Keratinocyte (primary cell): Measurements from ENCODE around the gene IL17REL. TPM values are rescaled to one million over a fixed set of nuclear protein-coding genes. Genes with fewer than 3 reads are reported as not detected.

Experiments
- DNase-seq: peaks from one replicate; pipeline ENCODE4 v3.0.0-alpha.2; 2011; ENCODE audit warnings: low read depth, missing footprints, low spot score
- FAIRE-seq: peaks from 2 replicates; lab custom pipeline; 2011; peaks lifted over from hg19 to GRCh38; lab: Jason Lieb, UNC
- H2AFZ ChIP-seq: 2 replicates; pipeline ENCODE4 v1.6.0; 2012; ENCODE audit warnings: low read length, control low read depth, inconsistent platforms; ENCODE audit not compliant: control insufficient read depth
- H3K27ac ChIP-seq: 2 replicates; pipeline ENCODE4 v1.5.1; 2011; ENCODE audit warnings: low read length; ENCODE audit not compliant: control insufficient read depth, insufficient read depth
- H3K27me3 ChIP-seq: 3 replicates; pipeline ENCODE4 v1.6.0; 2011; ENCODE audit warnings: low read length; ENCODE audit not compliant: control insufficient read depth, insufficient read depth; ENCODE audit errors: extremely low read depth
- H3K36me3 ChIP-seq, 2 experiments: 2 replicates in 1 of 2; 3 replicates in 1 of 2; pipeline ENCODE4 v1.5.1; 2011; ENCODE audit warnings: low read length in 2 of 2, mild to moderate bottlenecking in 1 of 2; ENCODE audit not compliant: control insufficient read depth in 2 of 2, insufficient read depth in 2 of 2; ENCODE audit errors: extremely low read depth in 1 of 2
- H3K4me1 ChIP-seq: 3 replicates; pipeline ENCODE4 v1.5.1; 2011; ENCODE audit warnings: low read length; ENCODE audit not compliant: control insufficient read depth, insufficient read depth; ENCODE audit errors: extremely low read depth
- H3K4me2 ChIP-seq: 3 replicates; pipeline ENCODE4 v1.6.0; 2011; ENCODE audit warnings: low read depth, low read length; ENCODE audit not compliant: control insufficient read depth, insufficient read depth; ENCODE audit errors: extremely low read depth
- H3K4me3 ChIP-seq, 3 experiments: fragments of 200-600 bp in 1 of 3; sonication (generic) in 1 of 3; 2 replicates in 2 of 3; 3 replicates in 1 of 3; pipeline ENCODE4 v1.5.1; 2011 to 2016; ENCODE audit warnings: low read length in 3 of 3, mild to moderate bottlenecking in 3 of 3, control low read depth in 2 of 3, inconsistent platforms in 1 of 3, low read depth in 1 of 3, mixed read lengths in 1 of 3, mixed run types in 1 of 3, moderate library complexity in 1 of 3; ENCODE audit not compliant: control insufficient read depth in 2 of 3, insufficient read depth in 2 of 3; ENCODE audit errors: extremely low read depth in 1 of 3
- H3K79me2 ChIP-seq: 2 replicates; pipeline ENCODE4 v1.6.0; 2012; ENCODE audit warnings: low read length; ENCODE audit not compliant: control insufficient read depth, insufficient read depth
- H3K9ac ChIP-seq: 3 replicates; pipeline ENCODE4 v1.6.0; 2011; ENCODE audit warnings: low read length; ENCODE audit not compliant: control insufficient read depth, insufficient read depth; ENCODE audit errors: extremely low read depth
- H3K9me1 ChIP-seq: 3 replicates; pipeline ENCODE4 v1.6.0; 2011; ENCODE audit warnings: low read length; ENCODE audit not compliant: control insufficient read depth, insufficient read depth; ENCODE audit errors: extremely low read depth
- H3K9me3 ChIP-seq: 2 replicates; pipeline ENCODE4 v1.5.1; 2012; ENCODE audit warnings: low read depth, low read length; ENCODE audit not compliant: control insufficient read depth
- H4K20me1 ChIP-seq: 3 replicates; pipeline ENCODE4 v1.6.0; 2011; ENCODE audit warnings: low read length; ENCODE audit not compliant: control insufficient read depth, insufficient read depth; ENCODE audit errors: extremely low read depth
- EZH2 ChIP-seq: IDR thresholded peaks from one replicate; pipeline ENCODE4 v1.6.1; 2012; ENCODE audit warnings: inconsistent platforms, mild to moderate bottlenecking, low read length, moderate library complexity
- dilution Hi-C: fragments of 300-500 bp; cut with MboI; formaldehyde crosslinking; loops from one replicate; pipeline ENCODE4 v1.7.0; 2020; ENCODE audit warnings: low sequenced_read_pairs; ENCODE audit not compliant: extremely low pct_ligation_motif_present
- polyA plus RNA-seq, 5 experiments: library from polyadenylated mRNA; depleted of rRNA in 3 of 5; stranded (reverse) in 3 of 5; stranded (forward) in 1 of 5; unstranded in 1 of 5; fragments of >200 nt; gene quantifications; 1 replicate in 1 of 5; 2 replicates in 3 of 5; 3 replicates in 1 of 5; pipeline versions ENCODE4 v1.2.1 to v1.2.3, GENCODE V29; 2011 to 2012; ENCODE audit warnings: missing spikeins in 2 of 5, low read depth in 1 of 5, low replicate concordance in 1 of 5
- TF ChIP-seq, protein P1 (sequence below), 3 experiments: IDR thresholded peaks in 1 of 3; conservative IDR thresholded peaks in 1 of 3; optimal IDR thresholded peaks in 1 of 3; 2 replicates in 2 of 3; 3 replicates in 1 of 3; pipeline versions ENCODE3 to v1.5.1; 2011; ENCODE audit warnings: low read length in 3 of 3, mild to moderate bottlenecking in 3 of 3, moderate library complexity in 2 of 3, control low read depth in 1 of 3, inconsistent platforms in 1 of 3; ENCODE audit not compliant: insufficient read depth in 2 of 3; ENCODE audit errors: extremely low read depth in 1 of 3

Gene IL17REL
- polyA plus RNA-seq, 1 donor (not counting 4 experiments of a cell fraction or from before 2014, with no cell fraction given) = not detected

DNA sequence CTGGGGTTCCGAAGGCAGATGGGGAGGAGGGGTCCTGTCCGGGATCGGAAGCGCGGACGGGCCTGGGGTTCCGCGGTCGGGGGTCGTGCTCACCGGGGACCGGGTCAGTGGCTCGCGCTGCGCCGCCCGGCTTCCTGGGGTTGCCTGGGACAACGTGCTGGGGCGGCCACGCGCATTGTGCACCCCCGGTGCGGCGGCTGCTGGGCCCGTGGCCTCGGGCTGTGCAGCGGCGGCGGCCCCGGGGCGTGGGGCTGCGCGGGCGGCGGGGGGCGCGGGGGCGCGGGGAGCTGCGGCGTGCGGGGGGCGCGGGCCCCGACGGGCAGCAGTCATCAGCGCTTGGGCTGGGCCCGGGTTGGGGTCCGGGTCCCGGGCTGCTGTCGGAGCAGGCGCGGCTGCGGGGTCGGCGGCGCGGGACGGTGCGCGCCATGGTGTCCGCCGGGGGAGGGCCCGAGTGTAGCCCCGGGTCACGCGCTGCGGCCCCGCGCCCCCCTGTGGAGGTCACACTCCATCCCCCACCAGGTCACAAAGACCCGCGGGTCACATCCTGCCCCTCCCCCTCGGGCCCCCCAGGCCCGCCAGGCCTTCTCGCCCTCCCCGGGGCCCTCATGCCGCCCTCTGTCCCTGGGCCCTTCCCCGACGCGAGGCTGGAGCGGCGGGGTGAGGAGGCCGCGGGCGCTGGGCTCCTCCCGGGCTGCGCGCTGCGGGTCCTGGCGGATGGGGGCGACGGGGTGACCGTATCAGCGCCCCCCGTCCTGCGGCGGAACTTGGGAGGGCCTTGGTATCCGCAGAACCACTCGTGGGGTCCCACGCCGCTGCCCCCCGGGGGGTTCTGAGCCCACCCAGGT lies 45.7 kb upstream of the IL17REL start, which contains the start of gene TTLL8:
Gene TTLL8, minus strand, starts transcription at position 238 of the 845 bp plus-strand sequence.
- dilution Hi-C loops = no loop called here
- no peak for TF ChIP-seq EZH2
- TF ChIP-seq, protein P1, sequence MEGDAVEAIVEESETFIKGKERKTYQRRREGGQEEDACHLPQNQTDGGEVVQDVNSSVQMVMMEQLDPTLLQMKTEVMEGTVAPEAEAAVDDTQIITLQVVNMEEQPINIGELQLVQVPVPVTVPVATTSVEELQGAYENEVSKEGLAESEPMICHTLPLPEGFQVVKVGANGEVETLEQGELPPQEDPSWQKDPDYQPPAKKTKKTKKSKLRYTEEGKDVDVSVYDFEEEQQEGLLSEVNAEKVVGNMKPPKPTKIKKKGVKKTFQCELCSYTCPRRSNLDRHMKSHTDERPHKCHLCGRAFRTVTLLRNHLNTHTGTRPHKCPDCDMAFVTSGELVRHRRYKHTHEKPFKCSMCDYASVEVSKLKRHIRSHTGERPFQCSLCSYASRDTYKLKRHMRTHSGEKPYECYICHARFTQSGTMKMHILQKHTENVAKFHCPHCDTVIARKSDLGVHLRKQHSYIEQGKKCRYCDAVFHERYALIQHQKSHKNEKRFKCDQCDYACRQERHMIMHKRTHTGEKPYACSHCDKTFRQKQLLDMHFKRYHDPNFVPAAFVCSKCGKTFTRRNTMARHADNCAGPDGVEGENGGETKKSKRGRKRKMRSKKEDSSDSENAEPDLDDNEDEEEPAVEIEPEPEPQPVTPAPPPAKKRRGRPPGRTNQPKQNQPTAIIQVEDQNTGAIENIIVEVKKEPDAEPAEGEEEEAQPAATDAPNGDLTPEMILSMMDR (optimal IDR thresholded peaks at IDR 0.05 in 1 of 3, IDR thresholded peaks at IDR 0.05 in 1 of 3, conservative IDR thresholded peaks at IDR 0.05 in 1 of 3; ENCODE audit: extremely low read depth in 1 of 3, insufficient read depth in 2 of 3, low read length in 3 of 3) = no peak
- Histone ChIP-seq H3K27ac (no peak within 1 kb of the TSS), H2AFZ (no peak within 1 kb of the TSS), H4K20me1 (no peaks in the 10 kb centered on the region), H3K4me2 (no peak within 1 kb of the TSS), H3K4me1 (no peaks in the 10 kb centered on the region), H3K9me3 (no peaks in the 10 kb centered on the region), H3K36me3 (no peaks in the 10 kb centered on the region), H3K4me3 (no peak within 1 kb of the TSS), H3K27me3 (peaks cover 36% of the 10 kb centered on the region), H3K79me2 (no peaks in the 10 kb centered on the region), H3K9me1 (no peaks in the 10 kb centered on the region), H3K9ac (no peak within 1 kb of the TSS)
- FAIRE-seq (no peak), DNase-seq (no peak)

DNA sequence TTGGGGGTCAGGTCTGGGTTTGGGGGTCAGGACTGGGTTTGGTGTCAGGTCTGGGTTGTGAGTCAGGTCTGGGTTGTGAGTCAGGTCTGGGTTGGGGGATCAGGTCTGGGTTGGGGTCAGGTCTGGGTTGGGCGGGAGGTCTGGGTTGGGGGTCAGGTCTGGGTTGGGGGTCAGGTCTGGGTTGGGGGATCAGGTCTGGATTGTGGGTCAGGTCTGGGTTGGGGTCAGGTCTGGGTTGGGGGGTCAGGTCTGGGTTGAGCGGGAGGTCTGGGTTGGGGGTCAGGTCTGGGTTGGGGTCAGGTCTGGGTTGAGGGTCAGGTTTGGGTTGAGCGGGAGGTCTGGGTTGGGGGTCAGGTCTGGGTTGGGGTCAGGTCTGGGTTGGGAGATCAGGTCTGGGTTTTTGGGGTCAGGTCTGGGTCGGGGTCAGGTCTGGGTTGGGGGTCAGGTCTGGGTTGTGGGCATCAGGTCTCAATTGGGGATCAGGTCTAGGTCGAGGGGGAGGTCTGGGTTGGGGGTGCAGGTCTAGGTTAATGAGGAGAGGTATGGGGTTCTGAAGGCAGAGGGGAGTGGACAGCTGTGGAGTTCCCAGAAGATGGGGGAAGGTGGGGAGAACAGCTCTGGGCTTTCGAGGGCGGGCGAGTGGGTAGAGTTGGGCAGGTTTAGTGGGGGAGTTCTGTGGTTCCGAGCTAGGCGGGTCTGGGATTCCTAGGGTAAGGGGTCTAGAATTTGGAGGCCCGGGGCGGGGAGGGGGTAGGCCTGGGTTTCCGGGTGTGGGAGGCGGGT lies 44.9 kb upstream of the IL17REL start:
- no peaks in the 10 kb centered on the region for H3K4me1 ChIP-seq
- dilution Hi-C loops = no loop called here
- H2AFZ ChIP-seq = no peak overlapping the region
- no peak overlapping the region for H3K9ac ChIP-seq
- H3K9me1 ChIP-seq = no peaks in the 10 kb centered on the region
- no peaks in the 10 kb centered on the region for H3K9me3 ChIP-seq
- H3K27ac ChIP-seq = no peak overlapping the region
- H3K36me3 ChIP-seq = no peaks in the 10 kb centered on the region
- TF ChIP-seq EZH2 = no peak
- TF ChIP-seq, protein P1 (optimal IDR thresholded peaks at IDR 0.05 in 1 of 3, IDR thresholded peaks at IDR 0.05 in 1 of 3, conservative IDR thresholded peaks at IDR 0.05 in 1 of 3; ENCODE audit: extremely low read depth in 1 of 3, insufficient read depth in 2 of 3, low read length in 3 of 3) = no peak
- H4K20me1 ChIP-seq = no peaks in the 10 kb centered on the region
- FAIRE-seq (no peak), DNase-seq (no peak)
- no peak overlapping the region for H3K4me3 ChIP-seq
- no peak overlapping the region for H3K4me2 ChIP-seq
- H3K79me2 ChIP-seq = no peaks in the 10 kb centered on the region
- H3K27me3 ChIP-seq = peaks cover 36% of the 10 kb centered on the region
